Activated CD4-positive, alpha-beta T cell treated with anti-CD3 and anti-CD28 coated beads for 1 hour (primary cell): ENCODE measurements around the gene ZNF783.

ENCODE experiments used
- DNase-seq: peaks from one replicate; pipeline ENCODE4 v3.0.0-alpha.2; 2020

ZNF783 gene

GRCh38 chr7:149283321-149283720 is 21.3 kb downstream of the ZNF783 start:
- no peak for DNase-seq

GRCh38 chr7:149284343-149284742 is 22.3 kb downstream of the ZNF783 start:
- peak; percentile 29 for DNase-seq

- DNase-seq, result peak; percentile 97
Measured at GRCh38 chr7:149284850-149285585, 23.0 kb downstream of the ZNF783 start.

GRCh38 chr7:149285603-149286002 is 23.6 kb downstream of the ZNF783 start:
- no peak for DNase-seq

- no peak for DNase-seq
Measured at GRCh38 chr7:149286811-149287400, 24.9 kb downstream of the ZNF783 start.

GRCh38 chr7:149287622-149288021 is 25.6 kb downstream of the ZNF783 start:
- DNase-seq, result no peak

- no peak for DNase-seq
Measured at GRCh38 chr7:149289262-149289661, 27.3 kb downstream of the ZNF783 start.

GRCh38 chr7:149289856-149290255 is 27.9 kb downstream of the ZNF783 start:
- no peak for DNase-seq

- DNase-seq, result no peak
Measured at GRCh38 chr7:149291036-149291780, 29.2 kb downstream of the ZNF783 start.

GRCh38 chr7:149291781-149292461 is 29.9 kb downstream of the ZNF783 start:
- DNase-seq, result no peak

GRCh38 chr7:149292462-149292823 is 30.4 kb downstream of the ZNF783 start:
- DNase-seq, result no peak

GRCh38 chr7:149293338-149293737 is 31.3 kb downstream of the ZNF783 start:
- DNase-seq, result no peak

- no peak for DNase-seq
Measured at GRCh38 chr7:149293946-149294633, 32.1 kb downstream of the ZNF783 start.

GRCh38 chr7:149294634-149295480 is 32.9 kb downstream of the ZNF783 start:
- no peak for DNase-seq

- DNase-seq, result no peak
Measured at GRCh38 chr7:149295481-149295850, 33.5 kb downstream of the ZNF783 start.

GRCh38 chr7:149296368-149296767 is 34.4 kb downstream of the ZNF783 start:
- DNase-seq, result no peak

GRCh38 chr7:149297034-149297755 is 35.2 kb downstream of the ZNF783 start:
- DNase-seq, result no peak

GRCh38 chr7:149300620-149301285 is 38.8 kb downstream of the ZNF783 start:
- no peak for DNase-seq

- DNase-seq, result no peak
Measured at GRCh38 chr7:149302222-149302621, 40.2 kb downstream of the ZNF783 start.

GRCh38 chr7:149302865-149303264 is 40.9 kb downstream of the ZNF783 start:
- DNase-seq, result no peak

- no peak for DNase-seq
Measured at GRCh38 chr7:149304006-149304405, 42.0 kb downstream of the ZNF783 start.
